ENCODE measurements around the gene TSSK6. TPM values are rescaled to one million over a fixed set of nuclear protein-coding genes. Genes with fewer than 3 reads are reported as not detected.

TSSK6 gene
- total and polyA plus RNA-seq, 2 experiments from 2014 or later = 0.63 to 4.9 TPM

GRCh38 chr19:19551853-19552192 is 36.5 kb upstream of the TSSK6 start (continued):
- no peak for TF ChIP-seq REST (IDR thresholded peaks at IDR 0.05; ENCODE audit: unreplicated experiment)
- TF ChIP-seq JUNB (IDR thresholded peaks at IDR 0.05; ENCODE audit: unreplicated experiment) = no peak
- no peak for TF ChIP-seq STAT1 (IDR thresholded peaks at IDR 0.05; ENCODE audit: unreplicated experiment)
- TF ChIP-seq EZH2phosphoT487 (IDR thresholded peaks at IDR 0.05; ENCODE audit: unreplicated experiment) = no peak
- TF ChIP-seq CTCF (conservative IDR thresholded peaks at IDR 0.05; ENCODE audit: low read depth in 2 of 2) = no peak

GRCh38 chr19:19550972-19551852 is 35.9 kb upstream of the TSSK6 start:
- Histone ChIP-seq H3K36me3 (ENCODE audit: insufficient read depth) (no peaks in the 10 kb centered on the region), H3K4me1 (ENCODE audit: insufficient read depth) (no peaks in the 10 kb centered on the region), H3K27ac (ENCODE audit: low read depth) (no peak overlapping the region), H3K4me3 (no peak overlapping the region), H3K79me2 (replicated peaks; ENCODE audit: insufficient read depth) (no peaks in the 10 kb centered on the region), H4K20me1 (replicated peaks; ENCODE audit: insufficient read depth) (no peaks in the 10 kb centered on the region), H2AFZ (no peak overlapping the region), H3K27me3 (ENCODE audit: insufficient read depth) (no peaks in the 10 kb centered on the region), H3F3A (replicated peaks; ENCODE audit: low read depth) (peaks cover 7% of the 10 kb centered on the region; the same call in 1 of the 2 replicates), H3K9me2 (ENCODE audit: insufficient read depth) (no peaks in the 10 kb centered on the region), H3K4me2 (no peak overlapping the region)
- Mint-ChIP-seq H3K4me3 (no peak overlapping the region), H3K9me3 (no peaks in the 10 kb centered on the region; the same call in 1 of the 3 replicates), H3K4me1 (peaks cover 6% of the 10 kb centered on the region; the same call in 1 of the 3 replicates), H3K36me3 (ENCODE audit: low read depth) (no peaks in the 10 kb centered on the region; the same call in 2 of the 3 replicates), H3K27me3 (ENCODE audit: insufficient read depth, low read depth, poor library complexity) (peaks cover 11% of the 10 kb centered on the region), H3K27ac (no peak overlapping the region)
- no peak for ATAC-seq
- DNase-seq (ENCODE audit: low spot score) = no peak
- no peak for TF ChIP-seq NANOG (IDR thresholded peaks at IDR 0.05; ENCODE audit: borderline replicate concordance)
- TF ChIP-seq CREB1 (CRISPR knock-in tag; IDR thresholded peaks at IDR 0.05; ENCODE audit: low read depth) = no peak
- TF ChIP-seq EZH2 (IDR thresholded peaks at IDR 0.05; ENCODE audit: low read depth, unreplicated experiment) = no peak
- no peak for TF ChIP-seq ZNF331 (CRISPR knock-in tag; IDR thresholded peaks at IDR 0.05; ENCODE audit: low read depth)
- TF ChIP-seq ETS1 (IDR thresholded peaks at IDR 0.05) = no peak
- no peak for TF ChIP-seq ZNF114 (CRISPR knock-in tag; IDR thresholded peaks at IDR 0.05)
- no peak for TF ChIP-seq JUNB (IDR thresholded peaks at IDR 0.05; ENCODE audit: unreplicated experiment)
- no peak for TF ChIP-seq CTCF (conservative IDR thresholded peaks at IDR 0.05; ENCODE audit: low read depth in 2 of 2)
- no peak for TF ChIP-seq STAT1 (IDR thresholded peaks at IDR 0.05; ENCODE audit: unreplicated experiment)
- no peak for TF ChIP-seq REST (IDR thresholded peaks at IDR 0.05; ENCODE audit: unreplicated experiment)
- TF ChIP-seq EZH2phosphoT487 (IDR thresholded peaks at IDR 0.05; ENCODE audit: unreplicated experiment) = no peak

Measured in GM23338 (cell line).